ENCODE results near the gene IFI30. TPM values are rescaled to one million over a fixed set of nuclear protein-coding genes. Genes with fewer than 3 reads are reported as not detected.

Gene IFI30
- total RNA-seq, 4 donors from 2014 or later, result 36.3 to 58.4 (median 40.1) TPM

DNA sequence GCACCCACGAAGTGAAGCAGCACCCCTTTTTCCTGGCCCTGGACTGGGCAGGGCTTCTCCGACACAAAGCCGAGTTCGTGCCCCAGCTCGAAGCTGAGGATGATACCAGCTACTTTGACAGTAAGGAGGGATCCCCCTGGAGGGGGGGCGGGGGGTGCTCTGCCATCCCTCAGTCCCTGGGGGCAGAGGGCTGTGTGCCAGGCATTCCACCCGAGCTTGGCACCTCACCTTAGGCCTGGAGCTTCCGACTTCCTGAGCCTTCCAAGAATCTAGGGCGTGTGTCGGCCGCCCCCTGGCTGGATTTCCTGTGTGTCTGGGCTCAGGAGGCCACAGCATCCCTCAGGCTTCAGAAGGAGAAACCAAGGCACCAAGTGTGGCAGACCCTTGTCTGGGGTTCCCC is 36.4 kb upstream of the IFI30 start:
- Histone ChIP-seq H3K4me1 (no peaks in the 10 kb centered on the region), H3K27ac (no peak overlapping the region), H3K36me3 (peaks cover 3 to 17% of the 10 kb centered on the region in 2 donors), H3K4me3 (replicated peaks in 1 of 3) (no peak overlapping the region), H3K27me3 (no peaks in the 10 kb centered on the region), H3K9me3 (no peaks in the 10 kb centered on the region)
- DNase-seq, result no peak
- 40% methylated on average over 1 of the region's 11 CpGs; no CpG with 5 or more reads in 1 of the 2 donors for WGBS, 2 donors
- TF ChIP-seq, protein P1, sequence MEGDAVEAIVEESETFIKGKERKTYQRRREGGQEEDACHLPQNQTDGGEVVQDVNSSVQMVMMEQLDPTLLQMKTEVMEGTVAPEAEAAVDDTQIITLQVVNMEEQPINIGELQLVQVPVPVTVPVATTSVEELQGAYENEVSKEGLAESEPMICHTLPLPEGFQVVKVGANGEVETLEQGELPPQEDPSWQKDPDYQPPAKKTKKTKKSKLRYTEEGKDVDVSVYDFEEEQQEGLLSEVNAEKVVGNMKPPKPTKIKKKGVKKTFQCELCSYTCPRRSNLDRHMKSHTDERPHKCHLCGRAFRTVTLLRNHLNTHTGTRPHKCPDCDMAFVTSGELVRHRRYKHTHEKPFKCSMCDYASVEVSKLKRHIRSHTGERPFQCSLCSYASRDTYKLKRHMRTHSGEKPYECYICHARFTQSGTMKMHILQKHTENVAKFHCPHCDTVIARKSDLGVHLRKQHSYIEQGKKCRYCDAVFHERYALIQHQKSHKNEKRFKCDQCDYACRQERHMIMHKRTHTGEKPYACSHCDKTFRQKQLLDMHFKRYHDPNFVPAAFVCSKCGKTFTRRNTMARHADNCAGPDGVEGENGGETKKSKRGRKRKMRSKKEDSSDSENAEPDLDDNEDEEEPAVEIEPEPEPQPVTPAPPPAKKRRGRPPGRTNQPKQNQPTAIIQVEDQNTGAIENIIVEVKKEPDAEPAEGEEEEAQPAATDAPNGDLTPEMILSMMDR (IDR thresholded peaks at IDR 0.05), result no peak
- TF ChIP-seq POLR2A (IDR thresholded peaks at IDR 0.05), result no peak
- intact Hi-C loops (cut with DNase I), result no loop called here

DNA sequence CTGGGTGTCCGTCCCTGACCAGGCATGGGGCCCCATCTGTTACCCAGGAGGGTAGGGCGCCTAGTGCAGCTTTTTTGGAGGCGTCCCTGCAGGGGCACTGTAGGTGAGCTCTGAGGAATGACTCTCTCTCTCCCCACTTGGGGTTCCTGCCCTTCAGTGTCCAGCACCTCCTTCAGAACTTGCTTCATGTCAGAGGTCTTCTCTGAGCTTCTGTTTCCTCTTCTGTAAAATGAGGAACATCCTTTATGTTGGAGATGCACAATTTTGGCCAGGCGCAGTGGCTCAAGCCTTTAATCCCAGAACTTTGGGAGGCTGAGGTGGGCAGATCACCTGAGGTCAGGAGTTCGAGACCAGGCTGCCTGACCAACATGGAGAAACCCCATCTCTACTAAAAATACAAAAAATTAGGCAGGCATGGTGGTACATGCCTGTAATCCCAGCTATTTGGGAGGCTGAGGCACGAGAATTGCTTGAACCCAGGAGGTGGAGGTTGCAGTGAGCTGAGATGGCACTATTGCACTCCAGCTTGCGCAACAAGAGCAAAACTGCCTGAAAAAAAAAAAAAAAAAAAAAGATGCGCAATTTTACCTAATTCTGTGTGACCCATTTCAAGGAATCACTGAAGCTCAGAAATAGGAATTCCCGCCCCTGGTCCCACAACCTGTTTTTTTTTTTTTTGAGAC is 35.8 kb upstream of the IFI30 start:
- H3K27me3 ChIP-seq, result no peaks in the 10 kb centered on the region
- 96 to 97% methylated on average over 9 of the region's 9 CpGs for WGBS, 2 donors
- DNase-seq, result no peak
- H3K36me3 ChIP-seq, result peaks cover 3 to 19% of the 10 kb centered on the region in 2 donors
- TF ChIP-seq, protein P1 (IDR thresholded peaks at IDR 0.05), result no peak
- TF ChIP-seq POLR2A (IDR thresholded peaks at IDR 0.05), result no peak
- intact Hi-C loops (cut with DNase I), result no loop called here
- no peak overlapping the region for H3K4me3 ChIP-seq (replicated peaks in 1 of 3)
- no peaks in the 10 kb centered on the region for H3K9me3 ChIP-seq
- no peak overlapping the region for H3K27ac ChIP-seq
- no peaks in the 10 kb centered on the region for H3K4me1 ChIP-seq

DNA sequence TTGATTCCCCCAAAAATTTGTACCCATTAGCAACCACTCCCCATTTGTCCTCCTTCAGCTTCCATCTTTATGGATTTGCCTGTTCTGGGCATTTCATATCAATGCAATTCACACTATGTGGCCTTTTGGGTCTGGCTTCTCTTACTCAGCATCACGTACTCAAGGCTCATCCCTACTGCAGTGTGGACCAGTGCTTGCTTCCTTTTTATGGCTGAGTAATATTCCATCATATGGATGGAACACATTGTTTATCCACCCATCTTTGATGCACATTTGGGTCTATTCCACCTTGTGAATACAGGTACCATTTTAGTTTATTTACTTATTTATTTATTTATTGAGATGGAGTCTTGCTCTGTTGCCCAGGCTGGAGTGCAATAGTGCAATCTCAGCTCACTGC is 33.1 kb upstream of the IFI30 start:
- no peaks in the 10 kb centered on the region for H3K4me1 ChIP-seq
- intact Hi-C loops (cut with DNase I), result no loop called here
- no peak overlapping the region for H3K27ac ChIP-seq
- no peak for TF ChIP-seq POLR2A (IDR thresholded peaks at IDR 0.05)
- TF ChIP-seq, protein P1 (IDR thresholded peaks at IDR 0.05), result no peak
- H3K4me3 ChIP-seq (replicated peaks in 1 of 3), result no peak overlapping the region
- peaks cover 8 to 26% of the 10 kb centered on the region in 2 donors for H3K36me3 ChIP-seq
- no peaks in the 10 kb centered on the region for H3K9me3 ChIP-seq
- 97 to 100% methylated on average over 1 of the region's 1 CpG for WGBS, 2 donors
- no peak for DNase-seq
- H3K27me3 ChIP-seq, result no peaks in the 10 kb centered on the region

DNA sequence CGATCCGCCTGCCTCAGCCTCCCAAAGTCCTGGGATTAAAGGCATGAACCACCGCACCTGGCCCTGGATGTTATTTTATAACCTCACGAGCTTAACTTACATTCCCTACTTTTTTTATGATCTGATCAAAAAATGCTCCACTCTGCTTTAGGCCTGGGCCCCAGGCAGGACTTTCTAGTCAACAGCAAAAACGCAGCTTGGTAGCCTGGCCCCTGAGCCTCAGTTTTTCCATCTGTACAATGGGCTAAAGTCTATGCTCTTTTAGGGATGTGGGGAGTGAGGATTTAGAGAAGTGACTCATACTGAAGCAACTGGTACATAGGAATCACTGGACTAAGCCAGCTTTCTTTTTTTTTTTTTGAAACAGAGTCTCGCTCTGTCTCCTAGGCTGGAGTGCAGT is 32.6 kb upstream of the IFI30 start:
- DNase-seq, result no peak
- H3K27ac ChIP-seq, result no peak overlapping the region
- H3K36me3 ChIP-seq, result peaks cover 8 to 32% of the 10 kb centered on the region in 2 donors
- H3K4me1 ChIP-seq, result no peaks in the 10 kb centered on the region
- H3K4me3 ChIP-seq (replicated peaks in 1 of 3), result no peak overlapping the region
- TF ChIP-seq, protein P1 (IDR thresholded peaks at IDR 0.05), result no peak
- TF ChIP-seq POLR2A (IDR thresholded peaks at IDR 0.05), result no peak
- H3K9me3 ChIP-seq, result no peaks in the 10 kb centered on the region
- intact Hi-C loops (cut with DNase I), result no loop called here
- 99% methylated on average over 6 of the region's 6 CpGs for WGBS, 2 donors
- H3K27me3 ChIP-seq, result no peaks in the 10 kb centered on the region

DNA sequence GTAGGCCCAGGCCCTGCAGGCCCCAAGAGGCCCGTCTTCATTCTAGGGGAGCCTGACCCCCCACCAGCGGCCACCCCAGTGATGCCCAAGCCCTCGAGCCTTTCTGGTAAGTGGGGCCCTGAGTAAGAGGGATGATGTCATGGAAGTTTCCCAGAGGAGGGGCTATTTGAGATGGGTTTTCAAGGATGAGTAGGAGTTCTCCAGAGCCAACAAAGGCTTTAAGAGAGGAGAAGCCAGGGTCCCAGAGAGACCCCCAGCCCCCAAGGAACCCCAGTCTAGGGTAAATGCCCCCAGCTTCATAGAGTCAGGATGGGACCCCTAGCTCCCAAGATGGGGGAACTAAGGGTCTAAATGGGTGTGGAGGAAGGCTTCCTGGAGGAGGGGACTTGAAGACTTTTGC is 29.7 kb upstream of the IFI30 start:
- Histone ChIP-seq H3K9me3 (no peaks in the 10 kb centered on the region), H3K36me3 (peaks cover 8 to 34% of the 10 kb centered on the region in 2 donors), H3K4me1 (no peaks in the 10 kb centered on the region), H3K27ac (no peak overlapping the region), H3K27me3 (no peaks in the 10 kb centered on the region), H3K4me3 (replicated peaks in 1 of 3) (no peak overlapping the region)
- no peak for DNase-seq
- intact Hi-C loops (cut with DNase I), result no loop called here
- TF ChIP-seq, protein P1 (IDR thresholded peaks at IDR 0.05), result no peak
- TF ChIP-seq POLR2A (IDR thresholded peaks at IDR 0.05), result no peak
- WGBS, 2 donors, result 100% methylated on average over 1 of the region's 3 CpGs; no CpG with 5 or more reads in 1 of the 2 donors

All from thyroid gland (tissue), 4 donors.